Esophagus (tissue), 2 donors: ENCODE data around the gene LGALS13. TPM values are rescaled to one million over a fixed set of nuclear protein-coding genes. Genes with fewer than 3 reads are reported as not detected.

Experiments
- H3K27ac ChIP-seq, 2 donors: one replicate each; pipeline ENCODE4 v1.5.1; 2013; ENCODE audit warnings: low read depth in 2 of 2, mild to moderate bottlenecking in 2 of 2, inconsistent platforms in 1 of 2, low read length in 1 of 2, moderate library complexity in 1 of 2
- H3K27me3 ChIP-seq, 2 donors: one replicate each; pipeline ENCODE4 v1.6.1; 2013; ENCODE audit warnings: low read length in 2 of 2, control low read depth in 1 of 2, mild to moderate bottlenecking in 1 of 2; ENCODE audit not compliant: insufficient read depth in 2 of 2, control insufficient read depth in 1 of 2
- H3K36me3 ChIP-seq, 2 donors: one replicate each; pipeline ENCODE4 v1.6.1; 2013; ENCODE audit warnings: low read length in 1 of 2; ENCODE audit not compliant: control insufficient read depth in 2 of 2, insufficient read depth in 2 of 2
- H3K4me1 ChIP-seq, 2 donors: one replicate each; pipeline ENCODE4 v1.6.1; 2013; ENCODE audit warnings: low read length in 1 of 2; ENCODE audit not compliant: control insufficient read depth in 2 of 2, insufficient read depth in 2 of 2
- H3K4me3 ChIP-seq, 2 donors: one replicate each; pipeline ENCODE4 v1.5.1; 2013; ENCODE audit warnings: low read length in 2 of 2, mild to moderate bottlenecking in 2 of 2, low read depth in 1 of 2, moderate library complexity in 1 of 2
- H3K9me3 ChIP-seq, 2 donors: one replicate each; pipeline ENCODE4 v1.6.1; 2013; ENCODE audit warnings: mild to moderate bottlenecking in 2 of 2, low read depth in 1 of 2, low read length in 1 of 2, moderate library complexity in 1 of 2; ENCODE audit not compliant: control insufficient read depth in 2 of 2, insufficient read depth in 1 of 2
- WGBS, 2 donors: extraction: QIAGEN DNeasy Blood & Tissue Kit; methylation state at CpG; one replicate each; pipeline ENCODE4 v1.1.7; 2013; 5-methylcytosine and 5-hydroxymethylcytosine counted together
- polyA plus RNA-seq, 2 donors: library from polyadenylated mRNA; stranded (reverse); fragments of 200-250 nt; gene quantifications; one replicate each; pipeline ENCODE4 v1.2.3, GENCODE V29; 2013
- donor health status: healthy with polysubstance abuse.
- donor health status: Bipolar disorder and iron deficiency.

LGALS13 gene
- polyA plus RNA-seq, 2 donors = not detected

- H3K4me1 ChIP-seq = no peaks in the 10 kb centered on the region
- H3K4me3 ChIP-seq = no peak overlapping the region
- no peaks in the 10 kb centered on the region for H3K27me3 ChIP-seq
- 65 to 69% methylated on average over 5 of the region's 5 CpGs for WGBS, 2 donors
- H3K27ac ChIP-seq = no peak overlapping the region
- H3K36me3 ChIP-seq = no peaks in the 10 kb centered on the region
- H3K9me3 ChIP-seq = no peaks in the 10 kb centered on the region
Observed at GRCh38 chr19:39643591-39643990, 41.3 kb downstream of the LGALS13 start.

GRCh38 chr19:39645800-39646411, 43.6 kb downstream of the LGALS13 start:
- Histone ChIP-seq H3K4me1 (no peaks in the 10 kb centered on the region), H3K27ac (no peak overlapping the region), H3K4me3 (no peak overlapping the region), H3K36me3 (no peaks in the 10 kb centered on the region), H3K9me3 (no peaks in the 10 kb centered on the region), H3K27me3 (no peaks in the 10 kb centered on the region)
- 24 to 26% methylated on average over 6 of the region's 6 CpGs for WGBS, 2 donors

- no peaks in the 10 kb centered on the region for H3K4me1 ChIP-seq
- no peaks in the 10 kb centered on the region for H3K36me3 ChIP-seq
- no peaks in the 10 kb centered on the region for H3K27me3 ChIP-seq
- H3K9me3 ChIP-seq = no peaks in the 10 kb centered on the region
- H3K4me3 ChIP-seq = no peak overlapping the region
- 32 to 38% methylated on average over 3 of the region's 3 CpGs for WGBS, 2 donors
- H3K27ac ChIP-seq = no peak overlapping the region
Observed at GRCh38 chr19:39647918-39648317, 45.6 kb downstream of the LGALS13 start.

GRCh38 chr19:39655613-39656012, 53.3 kb downstream of the LGALS13 start, which contains the start of gene LGALS16:
Gene LGALS16 (plus strand): TSS chr19:39655913. CDS start chr19:39655962, 49 bp downstream.
- H3K36me3 ChIP-seq = no peaks in the 10 kb centered on the region
- H3K4me3 ChIP-seq = no peak within 1 kb of the TSS
- no peaks in the 10 kb centered on the region for H3K27me3 ChIP-seq
- 58% methylated on average over 3 of the region's 3 CpGs for WGBS, 2 donors
- H3K9me3 ChIP-seq = no peaks in the 10 kb centered on the region
- no peaks in the 10 kb centered on the region for H3K4me1 ChIP-seq
- H3K27ac ChIP-seq = no peak within 1 kb of the TSS

Other genes starting within 250 kb of the LGALS13 start
- gene PAF1, start 211.4 kb upstream of the LGALS13 start, polyA plus RNA-seq = 10 to 100 TPM; 41.8 to 43.0 TPM
- 10 to 100 TPM; 15.6 to 22.7 TPM for gene MED29, start 211.1 kb upstream of the LGALS13 start, polyA plus RNA-seq
- gene ZFP36, start 195.7 kb upstream of the LGALS13 start, polyA plus RNA-seq = 100 to 1,000 TPM; 249 to 382 TPM
- gene PLEKHG2, start 189.9 kb upstream of the LGALS13 start, polyA plus RNA-seq = 1 to 10 TPM; 3.8 to 9.2 TPM
- 1,000 to 10,000 TPM; 1,628 to 3,096 TPM for gene RPS16, start 166.6 kb upstream of the LGALS13 start, polyA plus RNA-seq
- gene SUPT5H, start 156.9 kb upstream of the LGALS13 start, polyA plus RNA-seq = 10 to 100 TPM; 51.5 to 90.2 TPM
- gene TIMM50, start 121.7 kb upstream of the LGALS13 start, polyA plus RNA-seq = 10 to 100 TPM; 42.3 to 42.4 TPM
- gene DLL3, start 103.6 kb upstream of the LGALS13 start, polyA plus RNA-seq = under 1 TPM in 1 of 2 donors, not detected in 1; 0.04 TPM
- not detected for gene SELENOV, start 87.4 kb upstream of the LGALS13 start, polyA plus RNA-seq
- gene EID2B, start 69.7 kb upstream of the LGALS13 start, polyA plus RNA-seq = under 1 TPM; 0.57 to 0.80 TPM
- gene EID2, start 62.4 kb upstream of the LGALS13 start, polyA plus RNA-seq = 10 to 100 TPM; 11.6 to 16.7 TPM
- not detected for gene LGALS16, start 53.4 kb downstream of the LGALS13 start, polyA plus RNA-seq
- not detected for gene LGALS14, start 102.0 kb downstream of the LGALS13 start, polyA plus RNA-seq
- not detected for gene CLC, start 135.5 kb downstream of the LGALS13 start, polyA plus RNA-seq
- gene LEUTX, start 176.3 kb downstream of the LGALS13 start, polyA plus RNA-seq = under 1 TPM in 1 of 2 donors, not detected in 1; 0.06 TPM
- 10 to 100 TPM in 1 of 2 donors, 1 to 10 TPM in 1; 6.8 to 13.0 TPM for gene DYRK1B, start 231.6 kb downstream of the LGALS13 start, polyA plus RNA-seq
- 100 to 1,000 TPM; 174 to 366 TPM for gene FBL, start 243.9 kb downstream of the LGALS13 start, polyA plus RNA-seq